NCI-H82 treated with DMSO at 0.1 percent for 48 hours (cell line): ENCODE results near the gene SEMA4G.

Source experiments
- DNase-seq: peaks from one replicate; lab custom pipeline; 2025; ENCODE audit not compliant: unreplicated experiment; lab: John Stamatoyannopoulos, UW

Gene SEMA4G

GRCh38 chr10:100969187-100970075 is at the start of gene SEMA4G:
TSS of gene SEMA4G (plus strand) at chr10:100969504. CDS start at chr10:100972913, 3,409 bp downstream.
- no peak for DNase-seq

GRCh38 chr10:100923580-100923979 is 45.7 kb upstream of the SEMA4G start:
- no peak for DNase-seq

GRCh38 chr10:100927266-100927665 is 42.0 kb upstream of the SEMA4G start:
- no peak for DNase-seq

- DNase-seq: no peak
Measured at GRCh38 chr10:100928039-100928438, 41.3 kb upstream of the SEMA4G start.

- no peak for DNase-seq
Measured at GRCh38 chr10:100930368-100930767, 38.9 kb upstream of the SEMA4G start.

- DNase-seq: no peak
Measured at GRCh38 chr10:100934084-100934659, 35.1 kb upstream of the SEMA4G start.

- no peak for DNase-seq
Measured at GRCh38 chr10:100939763-100940344, 29.4 kb upstream of the SEMA4G start.

- no peak for DNase-seq
Measured at GRCh38 chr10:100942229-100942628, 27.1 kb upstream of the SEMA4G start.

GRCh38 chr10:100943508-100943907 is 25.8 kb upstream of the SEMA4G start:
- no peak for DNase-seq

- DNase-seq: no peak
Measured at GRCh38 chr10:100945754-100946153, 23.6 kb upstream of the SEMA4G start.

GRCh38 chr10:100948916-100949315 is 20.4 kb upstream of the SEMA4G start:
- no peak for DNase-seq

GRCh38 chr10:100960251-100960650 is 9.1 kb upstream of the SEMA4G start:
- no peak for DNase-seq

GRCh38 chr10:100962351-100963080 is 6.8 kb upstream of the SEMA4G start:
- DNase-seq: no peak

GRCh38 chr10:100963826-100964225 is 5.5 kb upstream of the SEMA4G start:
- no peak for DNase-seq

GRCh38 chr10:100965820-100966219 is 3.5 kb upstream of the SEMA4G start:
- no peak for DNase-seq

- DNase-seq: no peak
Measured at GRCh38 chr10:100966887-100967286, 2.4 kb upstream of the SEMA4G start.

- DNase-seq: no peak
Measured at GRCh38 chr10:100967332-100967731, 2.0 kb upstream of the SEMA4G start.

GRCh38 chr10:100968062-100968736 is 1.1 kb upstream of the SEMA4G start:
- DNase-seq: no peak

- DNase-seq: no peak
Measured at GRCh38 chr10:100968863-100969186, 479 bp upstream of the SEMA4G start.

- no peak for DNase-seq
Measured at GRCh38 chr10:100970076-100970913, 991 bp downstream of the SEMA4G start.
